HG03520 (cell line): Measurements from ENCODE around the gene BMERB1.
"Not testable (repeated sequence)": the region's sequence is repeated elsewhere in the genome, so short reads cannot be mapped to it uniquely, and the experiment has no call there.

Experiments
- ATAC-seq: cut with Tn5 transposase; IDR thresholded peaks from one replicate; pipeline ENCODE4 v1.9.1; 2021; ENCODE audit warnings: mild to moderate bottlenecking, moderate library complexity; ENCODE audit not compliant: unreplicated experiment

BMERB1 gene

DNA sequence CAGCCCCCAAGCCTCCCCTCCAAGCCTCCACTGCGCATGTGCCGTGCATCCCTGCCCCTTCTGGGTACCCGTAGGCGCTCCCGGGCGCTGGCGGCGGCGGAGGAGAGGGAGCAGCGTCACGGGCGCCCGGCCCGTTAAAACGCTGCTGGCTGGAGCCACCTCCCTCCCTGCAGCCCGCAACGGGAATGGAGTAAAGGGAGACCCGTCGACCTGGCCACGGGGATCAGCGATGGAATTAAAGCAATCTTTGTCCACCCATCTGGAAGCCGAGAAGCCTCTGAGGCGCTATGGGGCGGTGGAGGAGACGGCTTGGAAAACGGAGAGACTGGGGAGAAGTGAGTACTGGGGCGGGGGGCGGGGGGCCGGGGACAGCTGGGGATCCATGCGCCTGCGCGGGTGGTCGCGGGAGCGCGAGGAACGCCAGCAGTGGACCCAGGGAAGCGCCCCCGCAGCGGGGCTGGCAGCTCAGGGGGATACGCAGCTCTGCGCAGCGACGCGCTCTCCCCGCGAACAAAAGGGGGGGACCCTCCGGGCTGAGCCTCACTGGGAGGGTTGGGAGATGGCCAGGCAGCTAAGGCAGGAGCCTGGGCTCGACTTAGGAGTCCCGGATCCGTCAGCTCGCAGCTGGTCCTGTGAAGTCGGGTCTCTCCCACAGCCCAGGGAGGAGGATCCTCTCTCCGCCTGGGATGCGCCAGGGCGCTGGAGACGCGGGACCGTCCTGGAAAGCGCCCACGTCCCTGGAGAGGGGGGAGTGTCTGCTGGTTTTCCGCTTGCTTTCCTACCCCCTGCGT is at the start of gene BMERB1:
Gene BMERB1, plus strand, starts transcription at position 164 of the 791 bp plus-strand sequence. Its CDS starts 66 bp downstream, at position 230.
- no peak for ATAC-seq

- ATAC-seq, result not testable (repeated sequence)
Measured at GRCh38 chr16:15388060-15388459, 46.3 kb upstream of the BMERB1 start.

DNA sequence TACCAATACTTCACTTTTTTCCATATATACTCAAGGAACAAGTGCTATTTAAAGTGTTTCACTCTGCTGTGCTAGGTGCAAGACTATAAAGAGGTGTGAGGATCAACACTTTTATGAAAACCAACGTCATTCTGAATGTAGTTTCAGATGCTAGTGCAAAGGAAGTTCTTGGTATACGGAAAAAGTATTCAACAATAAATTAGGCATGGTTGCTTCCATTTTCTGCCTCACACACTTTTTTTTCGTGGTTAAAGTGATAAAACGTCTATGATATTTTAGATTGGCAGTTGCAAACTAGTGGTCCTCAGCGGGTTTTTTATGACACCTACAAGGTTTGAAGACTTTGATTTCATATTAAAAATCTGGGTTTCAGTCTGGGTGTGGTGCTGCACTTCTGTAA is 44.5 kb upstream of the BMERB1 start:
- not testable (repeated sequence) for ATAC-seq

GRCh38 chr16:15393025-15393424 is 41.4 kb upstream of the BMERB1 start:
- ATAC-seq, result not testable (repeated sequence)

- ATAC-seq, result not testable (repeated sequence)
Measured at GRCh38 chr16:15395631-15396508, 38.5 kb upstream of the BMERB1 start, which contains the start of gene MPV17L. MPV17L (plus strand) TSS chr16:15395754; CDS start chr16:15395898, 144 bp downstream.

DNA sequence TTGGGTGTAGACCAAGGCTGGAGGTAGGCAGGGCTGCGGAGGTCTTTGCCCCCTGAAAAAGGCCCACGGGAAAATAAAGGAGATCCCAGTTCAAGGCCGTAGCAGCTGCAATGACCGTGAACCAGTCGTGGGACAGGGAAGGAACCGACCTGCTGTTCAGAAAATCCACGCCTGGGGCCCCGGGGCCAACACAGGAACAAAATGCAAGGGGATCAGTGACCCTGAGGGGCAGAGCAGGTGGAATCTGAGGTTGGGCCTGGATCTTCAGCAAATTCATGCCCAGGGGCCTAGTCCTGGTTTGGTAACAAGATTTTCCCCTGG is 37.9 kb upstream of the BMERB1 start:
- not testable (repeated sequence) for ATAC-seq

GRCh38 chr16:15396948-15397594 is 37.3 kb upstream of the BMERB1 start:
- no peak for ATAC-seq

GRCh38 chr16:15398618-15399316 is 35.6 kb upstream of the BMERB1 start:
- no peak for ATAC-seq

DNA sequence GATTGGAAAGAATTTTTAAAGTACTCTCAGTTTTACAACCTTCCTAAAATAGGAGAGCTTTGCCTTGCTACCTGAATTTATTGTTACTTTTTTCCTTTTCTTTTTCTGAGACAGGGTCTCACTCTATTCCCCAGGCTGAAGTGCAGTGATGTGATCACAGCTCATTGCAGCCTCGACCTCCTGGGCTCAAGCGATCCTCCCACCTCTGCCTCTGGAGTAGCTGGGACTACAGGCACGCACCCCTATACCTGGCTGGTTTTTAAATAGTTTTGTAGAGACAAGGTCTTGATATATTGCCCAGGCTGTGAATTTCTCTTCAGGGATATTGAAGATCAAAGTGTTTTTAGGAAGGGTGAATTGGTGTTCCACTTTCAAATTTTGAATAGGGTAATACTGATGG is 35.1 kb upstream of the BMERB1 start:
- ATAC-seq, result no peak

- ATAC-seq, result not testable (repeated sequence)
Measured at GRCh38 chr16:15400314-15400713, 34.1 kb upstream of the BMERB1 start.

GRCh38 chr16:15401972-15402371 is 32.4 kb upstream of the BMERB1 start:
- ATAC-seq, result no peak

- no peak for ATAC-seq
Measured at GRCh38 chr16:15403392-15403995, 30.9 kb upstream of the BMERB1 start.

DNA sequence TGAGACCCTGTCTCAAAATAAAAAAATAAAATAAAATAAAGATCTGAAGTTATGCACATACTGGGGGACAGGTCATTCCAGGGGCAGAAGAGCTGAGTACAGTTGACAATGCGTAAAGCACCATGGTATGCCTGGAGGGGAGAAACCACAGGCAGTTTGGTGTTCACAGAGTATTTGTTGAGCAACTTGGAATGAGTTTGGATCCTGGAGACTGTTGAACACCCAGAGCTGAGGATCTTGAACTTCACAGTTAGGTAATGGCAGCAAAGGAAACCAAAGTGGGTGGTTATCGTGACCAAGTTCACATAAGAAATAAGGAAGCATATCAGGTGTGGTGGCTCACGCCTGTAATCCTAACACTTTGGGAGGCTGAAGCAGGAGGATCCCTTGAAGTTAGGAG is 30.3 kb upstream of the BMERB1 start:
- not testable (repeated sequence) for ATAC-seq

- ATAC-seq, result no peak
Measured at GRCh38 chr16:15404792-15405191, 29.6 kb upstream of the BMERB1 start.

- ATAC-seq, result not testable (repeated sequence)
Measured at GRCh38 chr16:15407756-15408155, 26.6 kb upstream of the BMERB1 start.

GRCh38 chr16:15409476-15409875 is 24.9 kb upstream of the BMERB1 start:
- not testable (repeated sequence) for ATAC-seq

- ATAC-seq, result no peak
Measured at GRCh38 chr16:15415511-15415985, 18.8 kb upstream of the BMERB1 start.

- ATAC-seq, result no peak
Measured at GRCh38 chr16:15417197-15417596, 17.2 kb upstream of the BMERB1 start.

DNA sequence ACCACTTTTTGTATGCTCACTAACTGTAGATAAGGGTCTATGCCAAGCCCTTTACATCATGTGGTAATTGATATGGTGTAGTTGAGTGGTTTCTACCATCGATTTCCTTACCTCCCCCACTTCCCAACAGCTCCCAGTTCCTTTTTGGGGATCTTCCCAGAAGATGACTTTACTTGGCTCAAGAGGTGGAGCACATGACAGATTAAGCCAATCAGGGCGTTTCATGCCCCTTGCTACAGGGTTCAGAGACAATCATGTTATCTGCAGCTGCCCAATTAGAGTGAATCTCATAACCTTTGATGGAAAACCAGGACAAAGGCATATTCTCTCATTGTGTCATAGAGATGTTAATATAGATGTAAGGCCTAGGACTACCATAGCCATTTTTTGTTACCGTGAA is 16.2 kb upstream of the BMERB1 start:
- no peak for ATAC-seq

GRCh38 chr16:15421696-15422095 is 12.7 kb upstream of the BMERB1 start:
- ATAC-seq, result not testable (repeated sequence)
